Upper lobe of right lung (tissue), 1 donor: ENCODE results near the gene ABCA1. TPM values are rescaled to one million over a fixed set of nuclear protein-coding genes. Genes with fewer than 3 reads are reported as not detected.

Experiments used
- ATAC-seq: fragments of 200-7000 bp; cut with Tn5 transposase; one replicate; pipeline ENCODE4 v1.9.1; 2020; ENCODE audit warnings: mild to moderate bottlenecking, moderate library complexity
- DNase-seq: peaks from one replicate; pipeline ENCODE4 v3.0.0-alpha.2; 2020
- H3K27ac ChIP-seq: fragments of 200-600 bp; one replicate; pipeline ENCODE4 v1.8.0; 2022
- H3K27me3 ChIP-seq: fragments of 200-600 bp; one replicate; pipeline ENCODE4 v1.8.0; 2022; ENCODE audit warnings: mild to moderate bottlenecking
- H3K36me3 ChIP-seq: fragments of 200-600 bp; one replicate; pipeline ENCODE4 v1.8.0; 2022
- H3K4me1 ChIP-seq: fragments of 200-600 bp; one replicate; pipeline ENCODE4 v1.8.0; 2022
- H3K4me3 ChIP-seq: fragments of 200-600 bp; one replicate; pipeline ENCODE4 v1.8.0; 2022; ENCODE audit warnings: mild to moderate bottlenecking
- H3K9me3 ChIP-seq: fragments of 200-600 bp; one replicate; pipeline ENCODE4 v1.8.0; 2022
- intact Hi-C: fragments of 100-400 bp; cut with DNase I; formaldehyde crosslinking; loops from one replicate; pipeline ENCODE4 v1.11.0; 2022
- total RNA-seq: library from RNA; stranded (reverse); fragmentation: NEBNext Ultra II Directional; extraction: Animal tissue kit (Norgen Biotek cat#: 25700); gene quantifications from one replicate; pipeline ENCODE4 v1.2.1, GENCODE V29; 2021
- TF ChIP-seq, protein P1 (sequence below): fragments of 200-600 bp; IDR thresholded peaks from one replicate; pipeline ENCODE4 v1.8.0; 2022; ENCODE audit warnings: antibody characterized with exemption
- donor health status: DM: no; HTN: yes; CAD: no; lungs with severe emphysema.

ABCA1 gene
- total RNA-seq, 1 donor from 2014 or later: 49.0 TPM

DNA sequence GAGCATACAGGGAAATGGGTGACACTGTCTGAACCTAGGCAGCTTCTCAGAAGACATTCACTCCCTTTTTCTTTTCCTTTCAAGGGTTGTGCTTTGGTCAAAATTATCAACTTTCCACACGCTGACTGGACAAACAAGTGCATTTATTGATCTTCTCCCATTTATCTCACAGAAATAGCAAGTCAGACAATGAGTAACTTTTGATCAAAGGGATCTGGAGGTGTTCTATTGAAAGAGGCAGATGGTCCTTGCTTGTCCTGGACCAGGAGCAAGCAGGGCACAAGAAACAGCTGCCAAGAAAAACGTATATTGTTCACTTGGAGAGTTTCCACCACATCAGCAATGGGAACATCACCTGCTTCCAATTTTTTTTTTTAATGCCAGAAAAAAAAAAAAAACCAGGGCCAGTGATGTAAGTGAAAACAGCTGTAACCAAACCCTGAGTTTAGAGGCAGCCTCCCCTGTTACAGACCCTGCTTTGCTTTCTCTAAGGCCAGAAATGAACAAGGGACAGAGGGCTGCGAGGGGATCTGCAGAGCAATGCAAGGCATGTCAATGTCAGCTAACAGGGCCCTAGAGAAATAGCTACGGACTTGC lies 84.2 kb downstream of the ABCA1 start:
- intact Hi-C loops: no loop called here
- Histone ChIP-seq H3K4me3 (no peak overlapping the region), H3K9me3 (no peaks in the 10 kb centered on the region), H3K27me3 (no peaks in the 10 kb centered on the region), H3K36me3 (peaks cover 57% of the 10 kb centered on the region), H3K4me1 (peaks cover 11% of the 10 kb centered on the region), H3K27ac (no peak overlapping the region)
- ATAC-seq (no peak), DNase-seq (no peak)
- TF ChIP-seq, protein P1, sequence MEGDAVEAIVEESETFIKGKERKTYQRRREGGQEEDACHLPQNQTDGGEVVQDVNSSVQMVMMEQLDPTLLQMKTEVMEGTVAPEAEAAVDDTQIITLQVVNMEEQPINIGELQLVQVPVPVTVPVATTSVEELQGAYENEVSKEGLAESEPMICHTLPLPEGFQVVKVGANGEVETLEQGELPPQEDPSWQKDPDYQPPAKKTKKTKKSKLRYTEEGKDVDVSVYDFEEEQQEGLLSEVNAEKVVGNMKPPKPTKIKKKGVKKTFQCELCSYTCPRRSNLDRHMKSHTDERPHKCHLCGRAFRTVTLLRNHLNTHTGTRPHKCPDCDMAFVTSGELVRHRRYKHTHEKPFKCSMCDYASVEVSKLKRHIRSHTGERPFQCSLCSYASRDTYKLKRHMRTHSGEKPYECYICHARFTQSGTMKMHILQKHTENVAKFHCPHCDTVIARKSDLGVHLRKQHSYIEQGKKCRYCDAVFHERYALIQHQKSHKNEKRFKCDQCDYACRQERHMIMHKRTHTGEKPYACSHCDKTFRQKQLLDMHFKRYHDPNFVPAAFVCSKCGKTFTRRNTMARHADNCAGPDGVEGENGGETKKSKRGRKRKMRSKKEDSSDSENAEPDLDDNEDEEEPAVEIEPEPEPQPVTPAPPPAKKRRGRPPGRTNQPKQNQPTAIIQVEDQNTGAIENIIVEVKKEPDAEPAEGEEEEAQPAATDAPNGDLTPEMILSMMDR: no peak

DNA sequence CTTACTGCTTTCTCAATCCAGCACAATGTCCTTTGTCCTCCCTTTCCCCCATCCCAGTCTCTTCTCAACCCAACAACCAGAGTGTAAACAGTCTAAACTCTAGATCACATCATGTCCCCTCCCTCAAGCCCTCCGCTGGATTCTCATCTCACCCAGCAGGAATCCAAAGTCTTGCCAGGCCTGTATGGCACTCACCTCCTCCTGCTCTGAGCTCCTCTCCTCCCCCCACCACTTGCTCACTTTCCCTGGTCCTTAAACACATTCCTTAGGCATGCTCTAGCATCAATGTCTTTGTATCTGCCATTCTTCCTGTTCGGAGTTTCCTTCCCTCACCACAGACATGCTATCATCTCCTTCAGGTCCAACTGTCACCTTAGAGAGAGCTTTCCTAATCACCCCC lies 85.3 kb downstream of the ABCA1 start:
- no peaks in the 10 kb centered on the region for H3K27me3 ChIP-seq
- H3K4me3 ChIP-seq: no peak overlapping the region
- TF ChIP-seq, protein P1: no peak
- DNase-seq: no peak
- H3K36me3 ChIP-seq: peaks cover 65% of the 10 kb centered on the region
- no peak overlapping the region for H3K27ac ChIP-seq
- H3K9me3 ChIP-seq: no peaks in the 10 kb centered on the region
- H3K4me1 ChIP-seq: peaks cover 11% of the 10 kb centered on the region
- peak; percentile 73 for ATAC-seq
- intact Hi-C loops: no loop called here

DNA sequence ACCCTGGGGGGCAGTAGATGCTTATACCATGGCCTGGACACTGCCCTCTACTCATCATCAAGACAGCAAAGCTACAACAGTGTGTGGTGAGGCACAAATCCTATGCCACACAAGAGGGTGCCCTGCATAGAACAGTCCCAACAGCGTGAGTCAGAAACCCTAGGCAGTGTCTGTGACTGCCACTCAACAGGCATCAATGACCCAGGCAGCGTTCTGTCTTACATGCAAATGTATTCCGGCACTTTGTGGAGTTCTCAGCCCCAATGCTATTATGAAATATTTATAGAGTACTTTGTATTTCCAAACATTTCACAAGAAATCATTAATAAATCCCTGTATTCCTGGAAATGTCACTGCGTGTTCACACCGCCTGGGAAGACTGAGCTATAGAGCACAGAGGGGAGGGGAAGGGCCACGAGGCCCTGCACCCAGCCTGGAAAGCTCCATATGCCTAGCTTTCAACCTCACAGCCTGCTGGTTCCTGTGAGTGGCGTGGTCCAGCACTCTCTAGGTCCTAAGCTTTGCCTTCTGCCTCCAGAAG lies 86.3 kb downstream of the ABCA1 start:
- DNase-seq (no peak), ATAC-seq (peak; percentile 76)
- Histone ChIP-seq H3K27me3 (no peaks in the 10 kb centered on the region), H3K36me3 (peaks cover 75% of the 10 kb centered on the region), H3K4me3 (no peak overlapping the region), H3K27ac (peak overlapping the region; percentile 3), H3K9me3 (no peaks in the 10 kb centered on the region), H3K4me1 (peaks cover 12% of the 10 kb centered on the region)
- TF ChIP-seq, protein P1: no peak
- intact Hi-C loops: no loop called here

DNA sequence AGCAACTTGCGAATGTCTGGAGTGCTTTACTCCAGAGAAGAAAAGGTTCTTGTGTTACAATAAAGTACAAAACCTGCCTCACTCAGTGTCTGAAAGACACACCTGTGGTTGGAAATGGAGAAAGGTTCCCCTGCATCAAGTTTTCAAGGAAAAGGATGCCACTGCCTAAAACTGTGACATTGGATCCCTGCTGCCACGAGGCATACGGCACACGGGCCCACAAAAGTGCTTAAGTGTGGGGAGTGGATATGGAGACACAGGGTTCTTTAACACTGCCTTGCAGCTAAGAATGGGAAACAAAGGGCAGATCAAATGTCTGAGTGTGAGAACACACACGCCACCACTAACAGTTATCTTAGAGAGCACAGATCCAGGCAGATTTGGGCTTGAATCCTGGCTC lies 89.0 kb downstream of the ABCA1 start:
- ATAC-seq (no peak), DNase-seq (no peak)
- no peak overlapping the region for H3K27ac ChIP-seq
- peaks cover 25% of the 10 kb centered on the region for H3K4me1 ChIP-seq
- H3K27me3 ChIP-seq: no peaks in the 10 kb centered on the region
- H3K36me3 ChIP-seq: peaks cover 87% of the 10 kb centered on the region
- intact Hi-C loops: no loop called here
- TF ChIP-seq, protein P1: no peak
- H3K9me3 ChIP-seq: no peaks in the 10 kb centered on the region
- no peak overlapping the region for H3K4me3 ChIP-seq

DNA sequence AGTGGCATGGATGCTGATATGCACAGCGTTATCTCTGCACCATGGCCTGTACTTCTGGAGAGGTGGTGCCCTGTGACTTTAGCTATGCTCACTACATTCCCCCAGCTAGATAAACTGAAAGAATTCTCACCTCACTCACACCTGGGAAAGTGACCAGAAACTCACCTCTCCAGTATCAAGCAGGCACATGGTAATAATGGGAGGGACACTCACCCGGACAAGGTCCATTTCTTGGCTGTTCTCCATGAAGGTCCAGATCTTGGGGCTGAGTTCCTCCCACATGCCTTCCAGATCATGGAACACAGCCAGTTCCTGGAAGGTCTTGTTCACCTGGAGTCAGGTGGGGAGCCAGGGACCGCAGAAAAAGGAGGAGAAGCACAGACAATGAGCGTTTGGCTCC lies 91.2 kb downstream of the ABCA1 start:
- H3K36me3 ChIP-seq: peaks cover 96% of the 10 kb centered on the region
- intact Hi-C loops: no loop called here
- peak; percentile 26 for ATAC-seq

More for the DNA sequence above, 91.2 kb downstream of the ABCA1 start:
- DNase-seq: no peak
- peaks cover 21% of the 10 kb centered on the region for H3K4me1 ChIP-seq
- TF ChIP-seq, protein P1: no peak
- H3K4me3 ChIP-seq: no peak overlapping the region
- H3K27ac ChIP-seq: peak overlapping the region; percentile 6
- H3K27me3 ChIP-seq: no peaks in the 10 kb centered on the region
- H3K9me3 ChIP-seq: no peaks in the 10 kb centered on the region
